GM23248 (cell line): Measurements from ENCODE around the gene HACE1.
"Not testable (repeated sequence)": the region's sequence is repeated elsewhere in the genome, so short reads cannot be mapped to it uniquely, and the experiment has no call there.

Experiments
- EZH2 ChIP-seq: fragments of 200-600 bp; sonication (generic); IDR thresholded peaks from 2 replicates; pipeline ENCODE4 v1.6.1; 2018; ENCODE audit warnings: antibody characterized with exemption, mild to moderate bottlenecking; ENCODE audit not compliant: insufficient read depth, poor library complexity, severe bottlenecking
- EZH2phosphoT487 ChIP-seq: fragments of 200-600 bp; sonication (generic); IDR thresholded peaks from 2 replicates; pipeline ENCODE4 v1.6.1; 2018; ENCODE audit warnings: antibody characterized with exemption, moderate library complexity, mild to moderate bottlenecking, low read depth; ENCODE audit not compliant: insufficient read depth

- TF ChIP-seq EZH2, EZH2phosphoT487: not testable (repeated sequence)
Measured at GRCh38 chr6:104739124-104739523, 120.6 kb downstream of the HACE1 start.
